Stimulated activated CD8-positive, alpha-beta memory T cell treated with anti-CD3 and anti-CD28 coated beads, Interleukin-15, amount 100 ng/mL, for 4 hours (primary cell): ENCODE measurements around the gene C2.
"Not testable (repeated sequence)": the region's sequence is repeated elsewhere in the genome, so short reads cannot be mapped to it uniquely, and the experiment has no call there.

ENCODE experiments used
- DNase-seq, 2 donors: peaks; one replicate each; pipeline ENCODE4 v3.0.0-alpha.2; 2020; ENCODE audit warnings: low read depth in 2 of 2

C2 gene

GRCh38 chr6:31978831-31979230 is 51.3 kb downstream of the C2 start:
- no peak for DNase-seq

GRCh38 chr6:31979238-31979898 is 51.9 kb downstream of the C2 start:
- no peak for DNase-seq

GRCh38 chr6:31980195-31980876 is 52.8 kb downstream of the C2 start:
- not testable (repeated sequence) for DNase-seq

GRCh38 chr6:31980998-31981397 is 53.5 kb downstream of the C2 start:
- DNase-seq = not testable (repeated sequence)

GRCh38 chr6:31981744-31982143 is 54.2 kb downstream of the C2 start, which contains the start of gene C4A:
Gene C4A (plus strand): TSS chr6:31982057. CDS start chr6:31982108, 51 bp downstream.
- DNase-seq = not testable (repeated sequence)

- not testable (repeated sequence) for DNase-seq
Observed at GRCh38 chr6:31989363-31989762, 61.8 kb downstream of the C2 start.

- DNase-seq = not testable (repeated sequence)
Observed at GRCh38 chr6:31994421-31994820, 66.9 kb downstream of the C2 start.
